NOMO-1 treated with DMSO at 0.1 percent for 48 hours (cell line): Measurements from ENCODE around the gene GRIK2.
"Not testable (repeated sequence)": the region's sequence is repeated elsewhere in the genome, so short reads cannot be mapped to it uniquely, and the experiment has no call there.

ENCODE experiments used
- DNase-seq: peaks from one replicate; lab custom pipeline; 2025; ENCODE audit not compliant: unreplicated experiment; lab: John Stamatoyannopoulos, UW

Gene GRIK2

GRCh38 chr6:101980924-101981323, 587.4 kb downstream of the GRIK2 start:
- DNase-seq: no peak

GRCh38 chr6:101986476-101986875, 593.0 kb downstream of the GRIK2 start:
- no peak for DNase-seq

GRCh38 chr6:101992286-101992685, 598.8 kb downstream of the GRIK2 start:
- DNase-seq: no peak

- DNase-seq: no peak
These were observed 601.0 kb downstream of the GRIK2 start for GRCh38 chr6:101994521-101994920.

GRCh38 chr6:102015431-102015830, 621.9 kb downstream of the GRIK2 start:
- DNase-seq: no peak

GRCh38 chr6:102022281-102022680, 628.8 kb downstream of the GRIK2 start:
- no peak for DNase-seq

GRCh38 chr6:102022803-102023202, 629.3 kb downstream of the GRIK2 start:
- DNase-seq: no peak

GRCh38 chr6:102023977-102024657, 630.6 kb downstream of the GRIK2 start:
- no peak for DNase-seq

- DNase-seq: no peak
These were observed 633.1 kb downstream of the GRIK2 start for GRCh38 chr6:102026649-102027048.

GRCh38 chr6:102028176-102028575, 634.7 kb downstream of the GRIK2 start:
- no peak for DNase-seq

GRCh38 chr6:102038964-102039363, 645.5 kb downstream of the GRIK2 start:
- DNase-seq: no peak

- DNase-seq: no peak
These were observed 645.9 kb downstream of the GRIK2 start for GRCh38 chr6:102039441-102039840.

- DNase-seq: no peak
These were observed 657.5 kb downstream of the GRIK2 start for GRCh38 chr6:102051001-102051400.

- no peak for DNase-seq
These were observed 658.2 kb downstream of the GRIK2 start for GRCh38 chr6:102051720-102052119.

GRCh38 chr6:102064142-102064541, 670.6 kb downstream of the GRIK2 start:
- DNase-seq: no peak

GRCh38 chr6:102066301-102066700, 672.8 kb downstream of the GRIK2 start:
- no peak for DNase-seq

GRCh38 chr6:102068349-102068929, 674.9 kb downstream of the GRIK2 start:
- no peak for DNase-seq

- no peak for DNase-seq
These were observed 682.0 kb downstream of the GRIK2 start for GRCh38 chr6:102075539-102075938.

GRCh38 chr6:102085257-102085656, 691.7 kb downstream of the GRIK2 start:
- no peak for DNase-seq

- not testable (repeated sequence) for DNase-seq
These were observed 694.7 kb downstream of the GRIK2 start for GRCh38 chr6:102088160-102088559.

- DNase-seq: no peak
These were observed 720.9 kb downstream of the GRIK2 start for GRCh38 chr6:102114402-102114801.

- no peak for DNase-seq
These were observed 722.4 kb downstream of the GRIK2 start for GRCh38 chr6:102115911-102116310.

- no peak for DNase-seq
These were observed 724.5 kb downstream of the GRIK2 start for GRCh38 chr6:102118034-102118433.
